GM21360 (cell line): ENCODE measurements around the gene AXIN1.
"Not testable (repeated sequence)": the region's sequence is repeated elsewhere in the genome, so short reads cannot be mapped to it uniquely, and the experiment has no call there.

ENCODE experiments used
- ATAC-seq: cut with Tn5 transposase; IDR thresholded peaks from one replicate; pipeline ENCODE4 v1.9.1; 2021; ENCODE audit warnings: mild to moderate bottlenecking, moderate library complexity; ENCODE audit not compliant: unreplicated experiment

The AXIN1 gene

DNA sequence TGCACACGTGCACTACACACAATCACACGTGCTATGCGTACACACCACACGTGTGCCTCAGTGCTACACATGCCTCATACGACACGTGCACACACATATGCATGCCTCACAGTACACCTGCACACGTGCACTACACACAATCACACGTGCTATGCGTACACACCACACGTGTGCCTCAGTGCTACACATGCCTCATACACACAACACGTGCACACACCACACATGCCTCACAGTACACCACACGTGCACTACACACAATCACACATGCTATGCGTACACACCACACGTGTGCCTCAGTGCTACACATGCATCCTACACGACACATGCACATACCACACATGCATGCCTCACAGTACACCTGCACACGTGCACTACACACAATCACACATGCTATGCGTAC, 85.0 kb downstream of the AXIN1 start:
- ATAC-seq = not testable (repeated sequence)

DNA sequence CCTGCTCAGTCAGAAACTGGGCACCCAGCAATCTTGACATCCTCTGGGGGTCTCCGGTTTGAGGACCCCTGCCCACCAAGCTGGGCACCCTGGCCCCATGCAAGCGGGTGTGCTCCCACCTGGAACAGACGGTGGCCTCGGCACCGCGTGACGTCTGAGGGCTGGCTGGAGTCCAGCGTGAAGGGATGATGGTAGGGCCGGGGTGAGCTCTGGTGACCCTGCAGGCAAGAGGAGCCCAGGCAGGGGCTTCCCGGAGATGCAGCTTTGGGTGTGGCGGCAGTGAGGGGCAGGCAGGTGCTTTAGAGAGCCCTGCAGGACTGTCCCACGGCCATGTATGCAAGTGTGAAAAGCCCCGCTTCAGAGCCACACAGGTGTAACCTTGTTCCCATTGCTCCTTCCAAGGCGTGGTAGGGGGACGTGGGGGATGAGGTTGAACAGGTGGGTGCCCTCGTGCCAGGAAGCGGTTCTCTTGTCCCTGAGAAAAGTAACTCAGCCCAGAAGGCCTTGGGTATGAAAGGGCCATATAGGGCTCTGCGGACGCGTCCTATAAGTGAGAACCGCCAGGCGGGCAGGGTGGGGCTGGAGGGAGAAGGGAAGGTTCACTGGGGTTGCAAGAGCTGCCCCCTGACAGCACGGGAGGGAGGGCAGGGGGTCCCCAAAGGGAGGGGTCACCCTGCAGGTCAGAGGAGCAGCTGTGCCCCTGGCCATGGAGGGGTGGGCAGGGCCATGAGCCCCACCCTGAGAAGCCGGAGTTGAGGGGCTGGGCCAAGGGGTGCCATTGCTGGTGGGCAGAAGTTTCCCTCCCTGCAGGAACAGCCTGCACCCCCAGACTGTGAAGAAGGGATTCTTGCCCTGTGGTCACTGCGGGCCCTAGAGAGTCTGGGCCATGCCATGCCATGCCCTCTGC, 86.0 kb downstream of the AXIN1 start:
- no peak for ATAC-seq

DNA sequence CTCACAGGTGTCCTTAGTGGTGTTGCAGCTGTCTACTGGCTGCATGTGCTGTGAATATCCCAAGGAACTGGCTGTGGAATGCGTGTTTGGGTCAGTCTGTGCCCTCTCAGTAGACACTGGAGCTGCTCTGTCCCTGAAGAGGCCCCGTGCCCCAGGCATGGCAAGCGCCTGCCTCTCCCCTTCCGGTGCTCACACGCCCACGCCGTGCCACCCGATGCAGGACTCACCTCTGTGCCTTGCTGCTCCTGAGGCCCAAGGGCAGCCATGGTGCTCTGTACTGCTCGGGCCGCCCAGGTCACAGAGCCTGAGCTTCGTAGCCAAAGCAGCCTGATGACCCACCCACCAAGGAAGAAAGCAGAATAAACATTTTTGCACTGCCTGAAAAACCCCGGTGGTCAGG, 86.8 kb downstream of the AXIN1 start:
- no peak for ATAC-seq

DNA sequence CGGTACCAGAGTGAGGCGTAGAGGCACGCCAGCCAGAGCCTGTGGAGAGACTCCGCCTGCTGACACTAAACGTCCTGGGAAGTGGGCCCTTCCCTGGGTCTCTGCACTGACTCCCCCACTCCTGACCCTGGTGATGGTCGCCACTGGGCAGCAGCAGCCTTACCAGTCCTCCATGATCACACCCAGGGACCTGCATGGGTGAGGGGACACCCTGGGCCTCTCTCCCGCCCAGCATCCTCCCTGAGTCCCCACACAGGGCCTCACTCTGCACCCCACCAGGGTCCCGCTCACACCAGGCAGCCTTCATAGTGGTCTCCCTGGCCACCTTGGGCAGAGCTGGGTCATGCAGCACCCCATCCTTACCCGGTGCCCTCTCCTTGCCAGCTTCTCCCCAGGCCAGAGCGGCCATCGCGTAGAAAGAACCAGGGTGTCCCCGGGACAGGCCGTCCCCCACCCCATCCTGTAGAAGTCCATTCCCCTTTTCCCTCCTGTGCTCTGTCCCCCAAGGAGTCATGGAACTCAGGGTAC, 87.5 kb downstream of the AXIN1 start:
- no peak for ATAC-seq

DNA sequence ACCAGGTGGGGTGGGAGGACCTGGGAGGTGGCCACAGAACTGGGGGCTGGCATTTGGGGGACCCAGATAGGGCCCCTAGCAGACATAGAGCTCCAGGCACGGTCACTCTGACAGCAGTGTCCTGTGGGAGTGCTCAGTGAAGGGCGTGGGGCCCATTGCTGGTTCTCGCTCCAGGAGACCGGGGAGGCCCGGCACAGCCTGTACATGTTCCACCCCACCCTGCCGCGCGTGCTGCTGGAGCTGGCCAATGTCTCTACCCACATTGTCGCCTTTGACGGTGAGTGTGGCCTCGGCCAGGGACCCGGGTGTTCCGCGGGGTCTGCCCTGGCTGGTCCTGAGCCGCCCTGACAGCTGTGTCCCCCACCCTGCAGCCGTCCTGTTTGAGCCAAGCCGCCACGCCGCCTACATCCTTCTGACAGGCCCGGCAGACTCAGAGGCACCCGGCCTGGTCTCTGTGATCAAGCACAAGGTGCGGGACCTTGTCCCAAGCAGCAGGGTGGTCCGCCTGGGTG, 88.0 kb downstream of the AXIN1 start:
- ATAC-seq = no peak

DNA sequence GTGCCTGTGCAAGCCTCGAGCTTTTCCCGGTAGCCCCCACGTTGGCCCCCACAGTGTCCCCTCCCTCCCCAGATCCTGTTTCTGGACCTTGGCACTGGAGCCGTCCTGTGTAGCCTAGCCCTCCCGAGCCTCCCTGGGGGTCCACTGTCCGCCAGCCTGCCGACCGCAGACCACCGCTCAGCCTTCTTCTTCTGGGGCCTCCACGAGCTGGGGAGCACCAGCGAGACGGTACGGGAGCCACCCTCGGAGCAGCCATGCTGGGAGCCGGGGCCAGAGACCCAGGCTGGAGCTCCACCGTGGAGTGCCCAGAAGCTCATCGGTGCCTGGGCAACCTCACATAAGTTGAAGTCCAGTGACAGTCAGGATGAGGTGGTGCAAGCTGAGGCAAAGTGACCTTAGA, 88.6 kb downstream of the AXIN1 start:
- ATAC-seq = no peak

DNA sequence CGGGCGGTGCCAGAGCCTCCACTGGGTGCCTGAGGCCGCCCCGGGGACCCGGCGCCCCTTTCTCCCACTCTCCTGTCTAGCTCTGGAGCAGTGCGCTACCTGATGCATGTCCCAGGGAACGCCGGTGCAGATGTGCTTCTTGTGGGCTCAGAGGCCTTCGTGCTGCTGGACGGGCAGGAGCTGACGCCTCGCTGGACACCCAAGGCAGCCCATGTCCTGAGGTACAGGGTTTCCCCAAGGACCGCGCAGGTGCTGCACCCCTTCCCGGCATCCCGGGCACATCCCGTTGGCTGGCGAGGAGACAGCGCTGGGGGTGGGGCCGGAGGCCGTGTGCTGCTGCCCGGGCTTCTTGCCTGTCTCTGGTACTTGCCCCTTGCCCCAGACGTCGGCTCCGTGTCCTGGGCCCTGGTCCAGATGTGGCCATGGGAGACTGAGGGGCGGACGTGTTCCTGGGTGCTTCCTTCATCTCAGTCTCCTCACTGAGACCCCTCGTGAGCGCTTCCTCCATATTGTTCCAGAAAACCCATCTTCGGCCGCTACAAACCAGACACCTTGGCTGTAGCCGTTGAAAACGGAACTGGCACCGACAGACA, 89.2 kb downstream of the AXIN1 start:
- no peak for ATAC-seq

DNA sequence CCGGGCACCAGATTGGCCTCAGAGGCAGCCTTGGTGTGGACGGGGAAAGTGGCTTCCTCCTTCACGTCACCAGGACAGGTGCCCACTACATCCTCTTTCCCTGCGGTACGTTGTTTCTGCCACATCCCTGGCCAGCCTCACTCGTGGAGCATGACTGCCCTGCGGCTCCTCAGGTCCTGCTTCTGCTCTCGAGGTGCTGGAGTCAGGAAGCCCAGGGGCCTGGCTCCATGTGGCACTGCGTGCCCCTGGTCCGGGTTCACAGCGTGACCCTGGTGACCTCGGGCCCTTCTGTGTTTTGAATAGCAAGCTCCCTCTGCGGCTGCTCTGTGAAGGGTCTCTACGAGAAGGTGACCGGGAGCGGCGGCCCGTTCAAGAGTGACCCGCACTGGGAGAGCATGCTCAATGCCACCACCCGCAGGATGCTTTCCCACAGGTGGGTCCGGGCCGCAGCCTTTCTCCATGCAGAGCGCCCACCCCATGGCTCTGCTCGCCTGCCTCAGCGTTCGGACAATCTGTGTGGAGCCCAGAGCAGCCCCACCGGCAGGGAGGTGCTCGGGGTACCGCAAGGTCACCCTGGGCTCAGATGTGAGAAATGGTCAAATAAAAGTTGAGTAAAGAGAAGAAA, 90.3 kb downstream of the AXIN1 start:
- ATAC-seq = no peak

DNA sequence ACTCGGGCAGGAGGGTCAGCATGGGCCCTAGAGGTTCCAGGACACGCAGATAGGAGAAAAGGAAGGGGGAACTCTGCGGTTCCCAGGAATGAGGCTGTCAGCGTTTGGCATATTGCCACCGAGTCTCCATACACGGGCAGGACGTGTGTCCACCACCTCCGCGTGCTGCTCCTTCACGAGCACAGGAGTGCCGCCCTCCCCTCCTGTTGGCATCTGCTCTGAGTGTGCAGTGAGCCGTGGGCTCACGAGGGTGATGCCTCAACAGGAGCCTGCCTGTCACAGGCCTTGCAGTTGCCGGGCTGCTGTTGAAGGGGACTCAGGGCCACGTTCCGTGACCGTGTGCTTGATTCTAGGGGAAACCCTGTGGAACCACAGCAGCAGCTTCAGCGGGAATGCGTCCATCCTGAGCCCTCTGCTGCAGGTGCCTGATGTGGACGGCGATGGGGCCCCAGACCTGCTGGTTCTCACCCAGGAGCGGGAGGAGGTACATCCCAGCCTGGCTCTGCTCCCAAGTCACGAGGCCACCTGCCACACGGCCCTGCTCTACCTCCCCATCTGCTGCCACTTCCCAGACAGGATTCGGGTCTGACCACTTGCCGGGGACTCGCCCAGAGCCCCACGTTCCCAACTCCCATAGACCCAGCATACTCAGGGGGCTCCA, 91.4 kb downstream of the AXIN1 start:
- no peak for ATAC-seq

DNA sequence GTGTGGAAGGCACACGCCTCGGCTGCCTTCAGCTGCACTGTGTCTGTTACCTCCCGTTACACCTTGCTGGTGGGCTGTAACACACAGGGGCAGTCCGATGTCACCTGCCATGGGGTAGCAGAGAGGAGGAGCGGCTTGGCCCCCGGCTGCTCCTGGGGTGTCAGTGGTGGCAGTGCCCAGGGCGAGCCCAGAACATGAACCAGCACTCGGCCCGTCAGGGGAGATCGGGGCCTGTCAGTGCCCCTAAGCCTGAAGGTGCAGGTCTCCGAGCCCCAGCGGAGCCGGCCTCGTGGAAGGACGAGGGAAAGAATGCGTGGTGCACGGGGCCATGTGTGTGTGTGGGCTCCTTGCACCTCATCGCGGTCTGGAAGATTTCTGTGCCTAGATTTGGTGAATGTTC, 92.2 kb downstream of the AXIN1 start:
- no peak for ATAC-seq

DNA sequence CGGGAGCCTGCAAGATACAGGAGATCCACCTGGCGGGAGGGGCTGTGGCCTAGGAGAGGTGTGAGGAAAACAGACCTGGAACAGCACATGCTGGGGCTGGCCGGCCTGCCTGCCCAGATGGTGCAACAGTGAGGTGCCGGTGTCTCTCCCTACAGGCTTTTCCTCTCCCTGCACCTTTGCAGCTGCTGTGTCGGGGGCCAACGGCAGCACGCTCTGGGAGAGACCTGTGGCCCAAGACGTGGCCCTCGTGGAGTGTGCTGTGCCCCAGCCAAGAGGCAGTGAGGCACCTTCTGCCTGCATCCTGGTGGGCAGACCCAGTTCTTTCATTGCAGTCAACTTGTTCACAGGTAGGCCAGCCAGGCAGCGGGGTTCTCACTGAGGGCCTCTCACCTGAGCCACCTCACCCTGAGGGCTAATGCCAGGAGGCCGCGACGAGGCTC, 92.7 kb downstream of the AXIN1 start:
- ATAC-seq = no peak

DNA sequence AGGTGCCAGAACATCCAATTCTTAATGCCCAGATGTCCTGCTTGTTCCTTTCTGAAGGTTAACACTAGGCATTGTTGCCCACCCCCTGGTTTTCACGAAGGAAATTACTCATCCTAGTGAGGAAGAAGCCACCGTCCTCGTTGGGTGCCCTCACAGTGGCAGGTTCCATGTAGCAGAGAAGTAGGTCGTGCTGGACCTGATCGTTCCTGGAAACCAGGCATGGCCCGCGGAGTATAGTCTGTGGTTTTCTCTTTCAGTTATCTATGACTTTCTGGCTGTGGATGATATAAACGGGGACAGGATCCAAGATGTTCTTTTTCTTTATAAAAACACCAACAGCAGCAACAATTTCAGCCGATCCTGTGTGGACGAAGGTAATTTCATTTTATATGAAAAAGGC, 93.3 kb downstream of the AXIN1 start:
- no peak for ATAC-seq

DNA sequence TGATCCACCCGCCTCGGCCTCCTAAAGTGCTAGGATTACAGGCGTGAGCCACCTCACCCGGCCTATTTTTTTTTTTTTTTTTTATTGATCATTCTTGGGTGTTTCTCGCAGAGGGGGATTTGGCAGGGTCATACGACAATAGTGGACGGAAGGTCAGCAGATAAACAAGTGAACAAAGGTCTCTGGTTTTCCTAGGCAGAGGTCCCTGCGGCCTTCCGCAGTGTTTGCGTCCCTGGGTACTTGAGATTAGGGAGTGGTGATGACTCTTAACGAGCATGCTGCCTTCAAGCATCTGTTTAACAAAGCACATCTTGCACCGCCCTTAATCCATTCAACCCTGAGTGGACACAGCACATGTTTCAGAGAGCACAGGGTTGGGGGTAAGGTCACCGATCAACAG, 94.4 kb downstream of the AXIN1 start:
- not testable (repeated sequence) for ATAC-seq

DNA sequence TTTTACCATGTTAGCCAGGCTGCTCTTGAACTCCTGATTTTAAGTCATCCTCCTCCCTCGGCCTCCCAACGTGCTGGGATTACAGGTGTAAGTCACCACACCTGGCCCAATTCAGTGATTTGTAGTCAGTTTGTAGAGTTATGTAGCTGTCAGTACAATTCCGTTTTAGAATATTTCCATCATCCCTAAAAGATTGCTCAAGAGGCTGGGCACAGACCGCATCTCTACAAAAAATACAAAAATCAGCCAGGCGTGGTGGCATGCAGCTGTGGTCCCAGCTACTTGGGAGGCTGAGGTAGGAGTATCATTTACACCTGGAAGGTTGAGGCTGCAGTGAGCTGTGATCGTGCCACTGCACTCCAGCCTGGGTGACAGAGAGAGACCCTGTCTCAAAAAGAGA, 97.3 kb downstream of the AXIN1 start:
- no peak for ATAC-seq

DNA sequence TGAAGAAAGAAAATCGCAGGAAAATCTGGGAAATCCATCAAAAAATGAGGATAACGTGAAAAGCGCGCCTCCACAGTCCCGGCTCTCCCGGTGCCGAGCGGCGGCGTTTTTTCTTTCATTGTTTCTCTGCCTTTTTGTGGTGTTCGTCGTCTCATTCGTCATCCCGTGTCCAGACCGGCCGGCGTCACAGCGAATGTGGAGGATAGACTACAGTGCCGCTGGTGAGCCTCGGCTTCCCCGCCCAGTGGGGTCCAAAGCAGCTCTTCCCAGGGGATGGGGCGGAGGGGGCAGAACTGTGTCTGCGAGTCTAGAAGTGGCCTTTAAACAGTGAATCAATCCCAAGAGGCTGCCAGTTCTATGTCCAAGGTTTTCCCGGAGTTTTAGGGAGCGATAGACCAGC, 98.1 kb downstream of the AXIN1 start:
- no peak for ATAC-seq

DNA sequence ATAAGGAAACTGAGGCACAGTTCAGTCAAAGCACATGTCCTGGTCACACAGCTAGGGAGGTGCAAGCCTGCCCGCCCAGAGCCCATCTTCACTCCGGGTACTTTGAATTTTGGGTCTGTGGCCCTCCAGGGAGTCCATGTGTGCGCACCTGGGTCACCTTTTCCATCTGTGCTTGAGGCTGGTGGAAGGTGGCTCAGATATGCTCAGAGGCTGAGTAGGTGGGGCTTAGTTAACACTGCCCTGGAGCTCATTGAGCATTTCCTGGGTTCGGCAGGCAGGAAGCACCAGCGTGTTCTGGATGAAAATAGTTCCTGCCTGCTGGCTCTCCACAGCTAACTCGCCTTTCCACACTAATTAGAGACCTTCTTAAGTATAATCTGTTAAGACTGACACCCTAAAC, 98.7 kb downstream of the AXIN1 start:
- no peak for ATAC-seq

DNA sequence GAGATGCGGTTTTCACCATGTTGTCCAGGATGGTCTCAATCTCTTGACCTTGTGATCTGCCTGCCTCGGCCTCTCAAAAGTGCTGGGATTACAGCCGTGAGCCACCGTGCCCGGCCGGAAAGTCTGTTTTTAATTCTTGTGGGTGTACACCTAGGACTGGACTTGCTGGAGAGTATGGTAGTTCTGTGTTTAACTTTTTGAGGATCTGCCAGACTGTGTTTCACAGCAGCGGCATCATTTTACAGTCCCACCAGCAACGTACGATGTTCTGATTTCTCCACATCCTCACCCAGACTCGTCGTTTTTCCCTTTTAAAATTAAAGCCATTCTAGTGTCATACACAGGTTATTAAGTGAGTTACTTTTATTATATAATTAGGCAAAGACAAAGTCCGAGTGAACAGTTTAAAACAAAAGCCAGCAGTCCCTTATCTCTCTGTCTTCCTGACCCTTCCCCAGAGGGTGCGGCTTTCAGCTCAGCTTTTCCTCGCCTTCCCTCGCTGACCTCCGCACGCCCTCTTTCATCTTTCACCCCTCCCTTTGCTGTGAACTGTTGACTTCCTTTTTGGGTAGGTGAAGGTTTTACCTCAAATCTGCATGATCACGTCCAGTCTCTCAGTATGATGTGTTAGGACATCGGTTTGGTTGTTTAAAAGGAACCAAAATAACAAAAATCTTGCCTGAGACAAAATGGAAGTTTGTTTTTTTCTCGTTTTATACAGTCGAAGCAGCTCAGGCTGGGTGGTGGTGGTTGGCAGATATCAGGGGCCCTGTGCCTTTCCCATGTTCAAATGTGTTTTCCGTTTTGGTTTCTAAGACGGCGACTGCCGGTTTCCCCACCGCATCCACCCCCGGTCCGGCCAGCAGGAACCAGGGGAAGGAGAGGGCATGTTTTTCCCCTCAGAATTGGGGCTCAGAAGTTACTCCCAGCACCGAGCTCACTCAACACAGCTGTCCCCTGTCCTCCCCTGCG, 99.9 kb downstream of the AXIN1 start:
- ATAC-seq = no peak

DNA sequence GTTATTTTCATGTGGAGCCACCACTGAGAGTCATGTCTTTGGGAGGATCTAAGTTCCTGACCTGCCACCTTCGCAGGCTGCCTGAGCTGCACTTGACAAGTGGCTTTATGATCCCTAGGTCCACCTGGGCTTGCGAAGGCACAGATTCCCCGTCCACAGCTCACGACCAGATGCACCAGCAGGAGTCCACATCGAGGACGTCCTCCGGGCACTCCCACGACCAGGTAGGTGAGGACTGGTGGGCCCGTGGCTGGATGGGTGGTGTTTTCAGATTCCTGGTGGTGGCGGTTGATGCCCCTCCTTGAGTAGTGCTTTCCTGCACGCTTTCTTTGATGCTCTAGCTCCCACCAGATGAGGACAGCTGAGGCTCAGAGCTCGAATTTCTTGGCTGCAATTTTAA, 103.1 kb downstream of the AXIN1 start:
- ATAC-seq = no peak

DNA sequence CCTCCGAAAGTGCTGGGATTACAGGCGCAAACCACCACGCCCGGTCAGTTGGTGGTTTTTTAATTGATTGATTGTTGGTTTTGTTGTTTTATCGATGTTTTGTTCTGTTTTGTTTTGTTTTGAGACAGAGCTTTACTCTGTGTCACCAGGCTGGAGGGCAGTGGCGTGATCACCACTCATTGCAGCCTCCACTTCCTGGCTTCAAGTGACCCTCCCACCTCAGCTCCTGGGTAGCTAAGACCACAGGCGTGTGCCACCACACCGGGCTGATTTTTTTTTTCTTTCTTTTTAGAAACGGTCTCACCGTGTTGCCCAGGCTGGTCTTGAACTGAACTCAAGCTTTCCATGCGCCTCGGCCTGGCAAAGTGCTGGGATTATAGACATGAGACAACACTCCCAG, 105.5 kb downstream of the AXIN1 start:
- ATAC-seq = no peak

DNA sequence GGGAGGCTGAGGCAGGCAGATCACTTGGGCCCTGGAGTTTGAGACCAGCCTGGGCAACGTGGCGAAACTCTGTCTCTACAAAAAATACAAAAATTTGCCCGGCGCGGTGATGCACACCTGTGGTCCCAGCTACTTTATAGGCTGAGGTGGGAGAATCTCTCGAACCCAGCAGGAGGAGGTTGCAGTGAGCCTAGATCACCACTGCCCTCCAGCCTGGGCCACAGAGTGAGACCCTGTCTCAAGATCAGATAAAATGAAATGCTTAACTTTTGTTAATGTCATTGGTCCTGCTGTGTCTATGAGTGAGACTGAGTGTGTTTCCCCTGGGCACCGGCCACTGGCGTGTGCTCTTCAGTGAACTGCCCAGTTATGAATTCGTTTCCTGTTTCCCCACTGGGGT, 107.4 kb downstream of the AXIN1 start:
- ATAC-seq = no peak
